Liver (tissue), 9 donors: Measurements from ENCODE around the gene MSI2. TPM values are rescaled to one million over a fixed set of nuclear protein-coding genes. Genes with fewer than 3 reads are reported as not detected.

ENCODE experiments used
- DNase-seq: peaks from one replicate; pipeline ENCODE4 v3.0.0-alpha.2; 2017; ENCODE audit warnings: low spot score
- H3K27ac ChIP-seq, 2 donors: one replicate each; pipeline ENCODE4 v1.7.0; 2013; ENCODE audit warnings: inconsistent platforms in 2 of 2, low read length in 2 of 2, control low read depth in 1 of 2, low read depth in 1 of 2, mild to moderate bottlenecking in 1 of 2
- H3K27me3 ChIP-seq, 4 donors: one replicate each; pipeline versions ENCODE4 v1.6.1 to v1.7.0; 2013; ENCODE audit warnings: low read length in 3 of 4, inconsistent platforms in 1 of 4, mild to moderate bottlenecking in 1 of 4, moderate library complexity in 1 of 4; ENCODE audit not compliant: control insufficient read depth in 4 of 4, insufficient read depth in 4 of 4
- H3K36me3 ChIP-seq, 4 donors: one replicate each; pipeline versions ENCODE4 v1.6.1 to v1.7.0; 2013; ENCODE audit warnings: low read length in 3 of 4, mild to moderate bottlenecking in 3 of 4, low read depth in 1 of 4, moderate library complexity in 1 of 4; ENCODE audit not compliant: control insufficient read depth in 4 of 4, insufficient read depth in 3 of 4
- H3K4me1 ChIP-seq, 4 donors: one replicate each; pipeline versions ENCODE4 v1.6.1 to v1.7.0; 2013; ENCODE audit warnings: low read length in 3 of 4, mild to moderate bottlenecking in 3 of 4, moderate library complexity in 1 of 4; ENCODE audit not compliant: control insufficient read depth in 4 of 4, insufficient read depth in 4 of 4
- H3K4me3 ChIP-seq, 3 donors: one replicate each; pipeline versions ENCODE4 v1.6.1 to v1.7.0; 2013; ENCODE audit warnings: low read length in 3 of 3, control low read depth in 1 of 3, low read depth in 1 of 3, mild to moderate bottlenecking in 1 of 3
- H3K9ac ChIP-seq, 2 donors: one replicate each; pipeline ENCODE4 v1.7.0; 2013; ENCODE audit warnings: low read length in 2 of 2, mild to moderate bottlenecking in 2 of 2, moderate library complexity in 2 of 2, control low read depth in 1 of 2, low read depth in 1 of 2
- H3K9me3 ChIP-seq, 4 donors: one replicate each; pipeline versions ENCODE4 v1.6.1 to v1.7.0; 2013; ENCODE audit warnings: low read length in 3 of 4; ENCODE audit not compliant: control insufficient read depth in 4 of 4
- CTCF ChIP-seq: fragments of 150-350 bp; IDR thresholded peaks from 2 replicates; pipeline ENCODE4 v1.5.1; 2017; ENCODE audit warnings: improper control_type of control experiment, low read depth, low read length; ENCODE audit not compliant: missing input control
- EGR1 ChIP-seq, 2 donors: IDR thresholded peaks; 2 replicates each; pipeline ENCODE4 v1.6.1; 2016 to 2018; ENCODE audit warnings: antibody characterized with exemption in 2 of 2, low read depth in 2 of 2
- FOXA1 ChIP-seq: IDR thresholded peaks from 2 replicates; pipeline ENCODE4 v1.6.1; 2016; ENCODE audit warnings: antibody characterized with exemption
- FOXA2 ChIP-seq: IDR thresholded peaks from 2 replicates; pipeline ENCODE4 v1.6.1; 2016; ENCODE audit warnings: antibody characterized with exemption
- GABPA ChIP-seq, 2 donors: IDR thresholded peaks in 1 of 2; conservative IDR thresholded peaks in 1 of 2; 2 replicates each; pipeline ENCODE4 v1.6.1; 2016; ENCODE audit warnings: antibody characterized with exemption in 2 of 2, mild to moderate bottlenecking in 1 of 2, moderate library complexity in 1 of 2
- HNF4A ChIP-seq, 2 donors: conservative IDR thresholded peaks; 2 replicates each; pipeline ENCODE4 v1.6.1; 2016; ENCODE audit warnings: antibody characterized with exemption in 2 of 2, mild to moderate bottlenecking in 2 of 2
- HNF4G ChIP-seq: IDR thresholded peaks from 2 replicates; pipeline ENCODE4 v1.6.1; 2016; ENCODE audit warnings: antibody characterized with exemption
- JUND ChIP-seq, 2 donors: IDR thresholded peaks; 2 replicates each; pipeline ENCODE4 v1.6.1; 2016; ENCODE audit warnings: antibody characterized with exemption in 2 of 2
- MAX ChIP-seq: IDR thresholded peaks from 2 replicates; pipeline ENCODE4 v1.6.1; 2016; ENCODE audit warnings: antibody characterized with exemption
- NR2F2 ChIP-seq: IDR thresholded peaks from 2 replicates; pipeline ENCODE4 v1.6.1; 2016; ENCODE audit warnings: antibody characterized with exemption
- RAD21 ChIP-seq, 2 donors: IDR thresholded peaks; 2 replicates each; pipeline ENCODE4 v1.6.1; 2016; ENCODE audit warnings: antibody characterized with exemption in 2 of 2, mild to moderate bottlenecking in 2 of 2
- REST ChIP-seq: IDR thresholded peaks from 2 replicates; pipeline ENCODE4 v1.6.1; 2016; ENCODE audit warnings: antibody characterized with exemption, mild to moderate bottlenecking
- RXRA ChIP-seq, 2 donors: IDR thresholded peaks; 2 replicates each; pipeline ENCODE4 v1.6.1; 2017 to 2018; ENCODE audit warnings: antibody characterized with exemption in 2 of 2, mild to moderate bottlenecking in 1 of 2
- SP1 ChIP-seq: IDR thresholded peaks from 2 replicates; pipeline ENCODE4 v1.6.1; 2018; ENCODE audit warnings: antibody characterized with exemption, mild to moderate bottlenecking
- TAF1 ChIP-seq: conservative IDR thresholded peaks from 2 replicates; pipeline ENCODE4 v1.6.1; 2016; ENCODE audit warnings: antibody characterized with exemption, mild to moderate bottlenecking
- YY1 ChIP-seq: IDR thresholded peaks from 2 replicates; pipeline ENCODE4 v1.6.1; 2016; ENCODE audit warnings: antibody characterized with exemption, mild to moderate bottlenecking
- ZBTB33 ChIP-seq: IDR thresholded peaks from 2 replicates; pipeline ENCODE4 v1.6.1; 2016; ENCODE audit warnings: antibody characterized with exemption
- WGBS: extraction: QIAGEN DNeasy Blood & Tissue Kit; methylation state at CpG from one replicate; pipeline ENCODE4 v1.1.7; 2013; 5-methylcytosine and 5-hydroxymethylcytosine counted together
- polyA plus RNA-seq, 2 donors: library from polyadenylated mRNA; stranded (reverse) in 1 of 2; unstranded in 1 of 2; fragments of 200-250 nt in 1 of 2; fragments of >200 nt in 1 of 2; fragmentation: Nextera tagmentation in 1 of 2; extraction: Ambion mirVana in 1 of 2; gene quantifications; one replicate each; pipeline versions ENCODE4 v1.2.1 to v1.2.3, GENCODE V29; 2013 to 2015
- total RNA-seq, 2 donors: library from RNA; depleted of rRNA; stranded (reverse); fragments of >200 nt; gene quantifications; one replicate each; pipeline ENCODE4 v1.2.3, GENCODE V29; 2014
- donor health status: healthy.
- donor health status: healthy.
- donor health status: healthy.
- donor health status: healthy.
- donor health status: healthy.

The MSI2 gene
- total and polyA plus RNA-seq, 4 donors: 5.7 to 15.6 (median 9.2) TPM

- DNase-seq: no peak
- H3K27me3 ChIP-seq: no peaks in the 10 kb centered on the region
- TF ChIP-seq CTCF (no peak), JUND (IDR thresholded peaks at IDR 0.05) (no peak), RAD21 (IDR thresholded peaks at IDR 0.05) (no peak), HNF4G (no peak), FOXA1 (no peak), YY1 (no peak), MAX (no peak), RXRA (IDR thresholded peaks at IDR 0.05) (no peak), GABPA (IDR thresholded peaks at IDR 0.05 in 1 of 2, conservative IDR thresholded peaks at IDR 0.05 in 1 of 2) (no peak), NR2F2 (no peak), SP1 (no peak), EGR1 (IDR thresholded peaks at IDR 0.05; ENCODE audit: low read depth in 2 of 2) (no peak)
- no peak overlapping the region for H3K9ac ChIP-seq
- WGBS: 97% methylated on average over 4 of the region's 4 CpGs
- H3K27ac ChIP-seq: no peak overlapping the region
- peaks cover 2 to 12% (median 10%) of the 10 kb centered on the region in 4 donors for H3K4me1 ChIP-seq
- peaks cover 0 to 4% (median under 1%) of the 10 kb centered on the region in 4 donors for H3K36me3 ChIP-seq
- no peaks in the 10 kb centered on the region for H3K9me3 ChIP-seq
- no peak overlapping the region for H3K4me3 ChIP-seq
These were observed 87.9 kb downstream of the MSI2 start for GRCh38 chr17:57344261-57344660.

- no peak for TF ChIP-seq SP1
- no peak for TF ChIP-seq FOXA2
- no peak for TF ChIP-seq RXRA (IDR thresholded peaks at IDR 0.05)
- TF ChIP-seq HNF4A (conservative IDR thresholded peaks at IDR 0.05): no peak
- no peak for TF ChIP-seq TAF1
- no peak for TF ChIP-seq YY1
- no peak for TF ChIP-seq FOXA1
- no peak for TF ChIP-seq MAX
- TF ChIP-seq GABPA (IDR thresholded peaks at IDR 0.05 in 1 of 2, conservative IDR thresholded peaks at IDR 0.05 in 1 of 2): no peak
- no peak for TF ChIP-seq CTCF
- TF ChIP-seq REST: no peak
- TF ChIP-seq RAD21 (IDR thresholded peaks at IDR 0.05): no peak
- TF ChIP-seq HNF4G: no peak
- TF ChIP-seq ZBTB33: no peak
- TF ChIP-seq EGR1 (IDR thresholded peaks at IDR 0.05; ENCODE audit: low read depth in 2 of 2): no peak
- H3K27ac ChIP-seq: no peak overlapping the region
- DNase-seq: no peak
- 95% methylated on average over 3 of the region's 3 CpGs for WGBS
- no peaks in the 10 kb centered on the region for H3K27me3 ChIP-seq
- no peaks in the 10 kb centered on the region for H3K9me3 ChIP-seq
- no peaks in the 10 kb centered on the region for H3K4me1 ChIP-seq
- no peak overlapping the region for H3K4me3 ChIP-seq
- H3K36me3 ChIP-seq: peaks cover 0 to 4% (median under 1%) of the 10 kb centered on the region in 4 donors
- H3K9ac ChIP-seq: no peak overlapping the region
These were observed 93.4 kb downstream of the MSI2 start for GRCh38 chr17:57349541-57350247.
